Gastrocnemius medialis (tissue), 4 donors: ENCODE results near the gene CRKL.

Experiments used
- POLR2A ChIP-seq, 2 donors: fragments of 450-650 bp; IDR thresholded peaks; one replicate each; pipeline ENCODE4 v1.6.1; 2017; ENCODE audit warnings: antibody characterized with exemption in 2 of 2, mild to moderate bottlenecking in 2 of 2, moderate library complexity in 2 of 2
- TF ChIP-seq, protein P1 (sequence below), 5 experiments: fragments of 450-650 bp in 3 of 5; fragments of 200-600 bp in 2 of 5; sonication (generic) in 2 of 5; IDR thresholded peaks in 4 of 5; conservative IDR thresholded peaks in 1 of 5; 1 replicate in 4 of 5; 2 replicates in 1 of 5; pipeline ENCODE4 v1.5.1; 2016 to 2019; ENCODE audit warnings: antibody characterized with exemption in 5 of 5, mild to moderate bottlenecking in 3 of 5, moderate library complexity in 3 of 5

DNA sequence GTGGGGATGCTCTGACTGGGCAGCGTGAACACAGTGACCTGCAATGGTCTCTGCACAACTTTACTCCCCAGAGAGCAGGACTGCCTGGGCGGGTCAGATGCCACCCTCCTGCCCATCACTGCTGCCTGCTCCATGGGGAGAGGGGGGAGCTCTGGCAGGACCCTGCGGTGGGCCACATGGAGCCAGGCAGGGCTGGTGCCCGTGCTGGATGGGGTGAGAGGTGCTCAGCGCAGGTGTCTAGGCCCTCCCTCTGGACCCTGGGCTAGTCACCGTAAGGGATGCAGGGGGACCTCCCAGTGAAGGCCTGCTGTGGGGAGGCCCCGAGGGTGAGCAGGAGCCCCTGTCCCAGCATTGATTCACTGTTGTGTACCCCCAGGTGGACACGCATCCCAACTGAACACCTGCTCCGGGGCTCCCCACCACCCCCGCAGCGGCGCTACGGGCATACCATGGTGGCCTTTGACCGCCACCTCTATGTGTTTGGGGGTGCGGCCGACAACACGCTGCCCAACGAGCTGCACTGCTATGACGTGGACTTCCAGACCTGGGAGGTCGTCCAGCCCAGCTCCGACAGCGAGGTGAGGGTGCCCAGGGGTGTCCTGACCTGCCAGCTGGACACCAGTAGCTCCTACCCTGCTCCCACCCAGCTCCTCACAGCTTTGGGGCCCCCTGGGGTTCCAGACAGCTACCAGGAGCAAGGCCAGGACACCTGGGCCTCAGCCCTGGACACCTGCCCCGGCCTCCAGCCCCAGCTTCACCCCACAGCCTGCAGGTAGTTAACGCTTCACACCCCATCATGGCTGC is 74.2 kb downstream of the CRKL start:
- TF ChIP-seq, protein P1, sequence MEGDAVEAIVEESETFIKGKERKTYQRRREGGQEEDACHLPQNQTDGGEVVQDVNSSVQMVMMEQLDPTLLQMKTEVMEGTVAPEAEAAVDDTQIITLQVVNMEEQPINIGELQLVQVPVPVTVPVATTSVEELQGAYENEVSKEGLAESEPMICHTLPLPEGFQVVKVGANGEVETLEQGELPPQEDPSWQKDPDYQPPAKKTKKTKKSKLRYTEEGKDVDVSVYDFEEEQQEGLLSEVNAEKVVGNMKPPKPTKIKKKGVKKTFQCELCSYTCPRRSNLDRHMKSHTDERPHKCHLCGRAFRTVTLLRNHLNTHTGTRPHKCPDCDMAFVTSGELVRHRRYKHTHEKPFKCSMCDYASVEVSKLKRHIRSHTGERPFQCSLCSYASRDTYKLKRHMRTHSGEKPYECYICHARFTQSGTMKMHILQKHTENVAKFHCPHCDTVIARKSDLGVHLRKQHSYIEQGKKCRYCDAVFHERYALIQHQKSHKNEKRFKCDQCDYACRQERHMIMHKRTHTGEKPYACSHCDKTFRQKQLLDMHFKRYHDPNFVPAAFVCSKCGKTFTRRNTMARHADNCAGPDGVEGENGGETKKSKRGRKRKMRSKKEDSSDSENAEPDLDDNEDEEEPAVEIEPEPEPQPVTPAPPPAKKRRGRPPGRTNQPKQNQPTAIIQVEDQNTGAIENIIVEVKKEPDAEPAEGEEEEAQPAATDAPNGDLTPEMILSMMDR (IDR thresholded peaks at IDR 0.05 in 4 of 5, conservative IDR thresholded peaks at IDR 0.05 in 1 of 5) = no peak
- no peak for TF ChIP-seq POLR2A (IDR thresholded peaks at IDR 0.05)
